Non-pigmented ciliary epithelial cell (primary cell): Measurements from ENCODE around the gene URB1.
"Not testable (repeated sequence)": the region's sequence is repeated elsewhere in the genome, so short reads cannot be mapped to it uniquely, and the experiment has no call there.

Experiments used
- DNase-seq: peaks from one replicate; pipeline ENCODE4 v3.0.0-alpha.2; 2010; ENCODE audit warnings: low read depth

Gene URB1

GRCh38 chr21:32317726-32318125, 75.1 kb downstream of the URB1 start:
- no peak for DNase-seq

GRCh38 chr21:32316361-32317215, 76.2 kb downstream of the URB1 start:
- no peak for DNase-seq

- no peak for DNase-seq
These were observed 77.1 kb downstream of the URB1 start for GRCh38 chr21:32315511-32316281.

GRCh38 chr21:32314806-32315205, 78.0 kb downstream of the URB1 start:
- no peak for DNase-seq

GRCh38 chr21:32312976-32313375, 79.8 kb downstream of the URB1 start:
- no peak for DNase-seq

- DNase-seq, result no peak
These were observed 80.5 kb downstream of the URB1 start for GRCh38 chr21:32312326-32312725.

GRCh38 chr21:32311621-32312020, 81.2 kb downstream of the URB1 start:
- no peak for DNase-seq

- DNase-seq, result not testable (repeated sequence)
These were observed 81.8 kb downstream of the URB1 start for GRCh38 chr21:32310976-32311375.

- DNase-seq, result no peak
These were observed 82.8 kb downstream of the URB1 start for GRCh38 chr21:32309906-32310460.

GRCh38 chr21:32308696-32309095, 84.1 kb downstream of the URB1 start:
- DNase-seq, result no peak

- peak; percentile 13 for DNase-seq
These were observed 85.1 kb downstream of the URB1 start for GRCh38 chr21:32307706-32308105.

GRCh38 chr21:32306021-32306780, 86.6 kb downstream of the URB1 start:
- no peak for DNase-seq

- no peak for DNase-seq
These were observed 87.8 kb downstream of the URB1 start for GRCh38 chr21:32304998-32305397.

- no peak for DNase-seq
These were observed 89.4 kb downstream of the URB1 start for GRCh38 chr21:32303385-32303784.

- no peak for DNase-seq
These were observed 90.3 kb downstream of the URB1 start for GRCh38 chr21:32302560-32302959.

GRCh38 chr21:32301596-32301995, 91.2 kb downstream of the URB1 start:
- no peak for DNase-seq

GRCh38 chr21:32300117-32300681, 92.6 kb downstream of the URB1 start:
- no peak for DNase-seq

- DNase-seq, result no peak
These were observed 93.1 kb downstream of the URB1 start for GRCh38 chr21:32299695-32300094.

GRCh38 chr21:32298658-32299081, 94.1 kb downstream of the URB1 start, which contains the start of gene MRAP:
Gene MRAP (plus strand): TSS chr21:32298855. CDS start chr21:32298972, 117 bp downstream.
- no peak for DNase-seq

GRCh38 chr21:32298148-32298559, 94.7 kb downstream of the URB1 start:
- no peak for DNase-seq

GRCh38 chr21:32297449-32297848, 95.4 kb downstream of the URB1 start:
- DNase-seq, result no peak

GRCh38 chr21:32285476-32285875, 107.3 kb downstream of the URB1 start:
- no peak for DNase-seq
